ENCODE measurements around the gene SOX9.

GRCh38 chr17:72175263-72175662 is 54.4 kb downstream of the SOX9 start:
- no peak for TF ChIP-seq CTCF (conservative IDR thresholded peaks at IDR 0.05; ENCODE audit: low read depth, low read length)
- no peak for TF ChIP-seq EZH2 (IDR thresholded peaks at IDR 0.05; ENCODE audit: borderline replicate concordance, low read depth, low read length, poor library complexity, severe bottlenecking)

Data from A673 (cell line).